Measurements from ENCODE around the gene FAHD2A.
"Not testable (repeated sequence)": the region's sequence is repeated elsewhere in the genome, so short reads cannot be mapped to it uniquely, and the experiment has no call there.

The FAHD2A gene

GRCh38 chr2:95390272-95390880 lies 12.1 kb upstream of the FAHD2A start:
- Histone ChIP-seq H3K4me1 (ENCODE audit: control insufficient read depth, insufficient read depth, low read length, poor library complexity, severe bottlenecking) (no peaks in the 10 kb centered on the region), H3K27me3 (replicated peaks; ENCODE audit: control insufficient read depth, insufficient read depth, low read length, poor library complexity, severe bottlenecking) (no peaks in the 10 kb centered on the region), H3K36me3 (ENCODE audit: control insufficient read depth, insufficient read depth, low read length) (no peaks in the 10 kb centered on the region), H3K9me3 (ENCODE audit: control insufficient read depth, low read length) (no peaks in the 10 kb centered on the region), H3K27ac (ENCODE audit: insufficient read depth, low read length, poor library complexity, severe bottlenecking) (no peak overlapping the region), H3K4me3 (ENCODE audit: insufficient read depth, low read depth, low read length, poor library complexity, severe bottlenecking) (no peak overlapping the region)
- no peak for DNase-seq

GRCh38 chr2:95390881-95391321 lies 11.6 kb upstream of the FAHD2A start:
- no peak overlapping the region for H3K4me3 ChIP-seq (ENCODE audit: insufficient read depth, low read depth, low read length, poor library complexity, severe bottlenecking)
- H3K27me3 ChIP-seq (replicated peaks; ENCODE audit: control insufficient read depth, insufficient read depth, low read length, poor library complexity, severe bottlenecking): no peaks in the 10 kb centered on the region
- H3K4me1 ChIP-seq (ENCODE audit: control insufficient read depth, insufficient read depth, low read length, poor library complexity, severe bottlenecking): no peaks in the 10 kb centered on the region
- DNase-seq: no peak
- H3K27ac ChIP-seq (ENCODE audit: insufficient read depth, low read length, poor library complexity, severe bottlenecking): no peak overlapping the region
- H3K9me3 ChIP-seq (ENCODE audit: control insufficient read depth, low read length): no peaks in the 10 kb centered on the region
- H3K36me3 ChIP-seq (ENCODE audit: control insufficient read depth, insufficient read depth, low read length): no peaks in the 10 kb centered on the region

DNA sequence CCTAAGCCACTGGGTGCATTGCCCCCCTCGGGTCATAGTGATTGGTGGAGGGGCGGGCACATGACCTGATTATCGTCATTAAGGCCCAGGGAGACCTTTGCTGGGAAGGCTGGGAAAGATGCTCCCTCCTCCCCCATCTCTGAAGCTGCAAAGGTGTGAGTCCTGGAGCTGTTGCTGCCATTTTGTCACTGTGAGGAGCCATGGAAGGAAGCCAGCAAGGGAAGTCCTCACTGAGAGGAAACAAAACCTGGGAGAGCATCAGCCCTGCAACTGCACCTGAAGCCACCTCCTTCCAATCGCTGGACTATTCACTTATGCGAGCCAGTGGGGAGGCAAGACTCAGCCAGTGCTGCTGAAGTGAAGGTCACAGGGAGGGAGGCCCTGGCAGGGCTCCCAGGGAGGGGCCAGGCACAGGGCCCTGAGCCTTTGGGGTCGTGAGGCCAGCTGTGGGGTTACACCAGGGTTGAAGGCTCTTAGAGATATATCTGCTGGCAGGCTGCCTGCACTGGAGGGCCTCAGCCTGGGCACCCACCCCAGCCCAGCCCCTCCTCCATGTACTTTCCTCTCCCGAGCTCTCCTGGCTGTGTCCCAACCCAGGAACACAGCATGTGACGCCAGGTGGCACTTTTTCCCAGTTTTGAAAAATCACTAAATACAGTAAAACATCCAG lies 10.7 kb upstream of the FAHD2A start:
- no peaks in the 10 kb centered on the region for H3K36me3 ChIP-seq (ENCODE audit: control insufficient read depth, insufficient read depth, low read length)
- H3K4me3 ChIP-seq (ENCODE audit: insufficient read depth, low read depth, low read length, poor library complexity, severe bottlenecking): no peak overlapping the region
- no peaks in the 10 kb centered on the region for H3K4me1 ChIP-seq (ENCODE audit: control insufficient read depth, insufficient read depth, low read length, poor library complexity, severe bottlenecking)
- DNase-seq: no peak
- H3K9me3 ChIP-seq (ENCODE audit: control insufficient read depth, low read length): no peaks in the 10 kb centered on the region
- H3K27me3 ChIP-seq (replicated peaks; ENCODE audit: control insufficient read depth, insufficient read depth, low read length, poor library complexity, severe bottlenecking): no peaks in the 10 kb centered on the region
- H3K27ac ChIP-seq (ENCODE audit: insufficient read depth, low read length, poor library complexity, severe bottlenecking): no peak overlapping the region

DNA sequence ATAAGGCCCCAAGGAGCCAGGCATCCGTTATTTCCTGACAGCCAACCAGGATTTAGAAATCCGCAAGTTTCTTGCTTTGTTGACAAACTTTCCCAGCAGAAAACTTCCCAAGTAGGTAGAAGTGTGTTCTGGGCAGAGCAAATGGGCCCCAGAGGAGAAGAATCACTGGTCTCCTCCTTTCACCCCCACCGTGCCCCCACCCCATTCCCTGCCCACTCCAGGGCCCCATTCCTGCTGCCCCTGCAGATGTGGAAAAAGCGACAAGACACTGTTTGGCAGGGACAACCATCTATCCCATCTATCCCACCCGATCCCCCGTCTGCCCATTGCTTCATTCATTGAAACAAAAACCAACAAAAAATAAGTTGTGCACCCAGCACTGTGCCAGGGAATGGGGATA lies 10.2 kb upstream of the FAHD2A start:
- Histone ChIP-seq H3K9me3 (ENCODE audit: control insufficient read depth, low read length) (no peaks in the 10 kb centered on the region), H3K27ac (ENCODE audit: insufficient read depth, low read length, poor library complexity, severe bottlenecking) (no peak overlapping the region), H3K36me3 (ENCODE audit: control insufficient read depth, insufficient read depth, low read length) (no peaks in the 10 kb centered on the region), H3K4me3 (ENCODE audit: insufficient read depth, low read depth, low read length, poor library complexity, severe bottlenecking) (no peak overlapping the region), H3K4me1 (ENCODE audit: control insufficient read depth, insufficient read depth, low read length, poor library complexity, severe bottlenecking) (no peaks in the 10 kb centered on the region), H3K27me3 (replicated peaks; ENCODE audit: control insufficient read depth, insufficient read depth, low read length, poor library complexity, severe bottlenecking) (no peaks in the 10 kb centered on the region)
- DNase-seq: no peak

DNA sequence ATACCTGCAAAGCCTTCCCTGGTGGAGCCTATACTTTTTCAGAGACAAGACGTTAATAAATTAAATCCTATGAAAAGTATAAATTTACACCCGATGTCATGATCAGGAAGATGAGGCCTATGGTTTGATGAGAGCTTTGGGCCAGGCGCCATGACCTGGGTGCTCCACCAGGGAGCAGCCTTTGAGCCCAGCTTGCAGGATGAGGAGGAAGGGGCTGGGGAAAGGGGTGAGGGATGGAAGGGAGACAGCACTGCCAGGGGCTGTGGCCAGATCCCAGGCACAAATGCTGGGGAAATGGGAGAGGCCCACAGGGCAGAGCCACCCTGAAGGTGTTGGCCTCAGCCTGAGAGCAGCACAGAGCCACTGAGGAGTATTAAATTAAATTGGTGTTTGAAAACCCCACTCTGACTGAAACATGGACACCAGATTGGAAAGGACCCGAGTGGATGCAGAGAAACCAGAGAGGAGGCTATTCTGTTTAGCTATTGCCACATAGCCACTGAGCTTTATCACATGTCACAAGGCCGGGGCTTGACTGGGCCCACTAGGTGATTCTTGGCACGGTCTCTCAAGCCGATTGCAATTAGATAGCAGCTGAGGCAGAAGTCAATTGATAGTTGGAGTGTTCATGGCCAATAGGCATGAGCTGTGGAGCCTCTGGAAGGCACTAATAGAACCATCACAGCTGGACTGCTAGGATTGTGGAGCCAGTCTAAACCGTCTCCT lies 9.6 kb upstream of the FAHD2A start:
- H3K27me3 ChIP-seq (replicated peaks; ENCODE audit: control insufficient read depth, insufficient read depth, low read length, poor library complexity, severe bottlenecking): no peaks in the 10 kb centered on the region
- no peak overlapping the region for H3K4me3 ChIP-seq (ENCODE audit: insufficient read depth, low read depth, low read length, poor library complexity, severe bottlenecking)
- H3K36me3 ChIP-seq (ENCODE audit: control insufficient read depth, insufficient read depth, low read length): no peaks in the 10 kb centered on the region
- DNase-seq: no peak
- no peaks in the 10 kb centered on the region for H3K9me3 ChIP-seq (ENCODE audit: control insufficient read depth, low read length)
- H3K4me1 ChIP-seq (ENCODE audit: control insufficient read depth, insufficient read depth, low read length, poor library complexity, severe bottlenecking): no peaks in the 10 kb centered on the region
- H3K27ac ChIP-seq (ENCODE audit: insufficient read depth, low read length, poor library complexity, severe bottlenecking): no peak overlapping the region

DNA sequence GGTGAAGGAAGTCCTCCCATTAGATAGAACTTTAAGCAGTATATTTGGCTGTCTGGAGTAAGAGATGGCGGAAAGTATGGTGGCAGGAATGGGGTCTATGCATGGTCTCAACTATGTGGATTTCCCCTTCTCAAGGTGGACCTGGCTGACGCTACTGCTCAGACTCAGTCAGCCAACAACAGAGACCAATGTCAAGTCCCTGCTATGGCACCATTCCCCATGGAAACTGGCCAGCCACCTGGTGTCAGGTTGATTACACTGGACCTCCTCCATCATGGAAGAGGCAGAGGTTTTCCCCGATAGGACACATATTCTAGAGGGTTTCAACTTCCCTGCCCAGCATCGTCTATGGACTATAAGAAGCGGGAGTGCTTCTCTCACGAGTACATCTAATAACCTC lies 8.6 kb upstream of the FAHD2A start:
- H3K27ac ChIP-seq (ENCODE audit: insufficient read depth, low read length, poor library complexity, severe bottlenecking): no peak overlapping the region
- no peaks in the 10 kb centered on the region for H3K4me1 ChIP-seq (ENCODE audit: control insufficient read depth, insufficient read depth, low read length, poor library complexity, severe bottlenecking)
- DNase-seq: no peak
- H3K4me3 ChIP-seq (ENCODE audit: insufficient read depth, low read depth, low read length, poor library complexity, severe bottlenecking): no peak overlapping the region
- no peaks in the 10 kb centered on the region for H3K27me3 ChIP-seq (replicated peaks; ENCODE audit: control insufficient read depth, insufficient read depth, low read length, poor library complexity, severe bottlenecking)
- no peaks in the 10 kb centered on the region for H3K36me3 ChIP-seq (ENCODE audit: control insufficient read depth, insufficient read depth, low read length)
- H3K9me3 ChIP-seq (ENCODE audit: control insufficient read depth, low read length): no peaks in the 10 kb centered on the region

DNA sequence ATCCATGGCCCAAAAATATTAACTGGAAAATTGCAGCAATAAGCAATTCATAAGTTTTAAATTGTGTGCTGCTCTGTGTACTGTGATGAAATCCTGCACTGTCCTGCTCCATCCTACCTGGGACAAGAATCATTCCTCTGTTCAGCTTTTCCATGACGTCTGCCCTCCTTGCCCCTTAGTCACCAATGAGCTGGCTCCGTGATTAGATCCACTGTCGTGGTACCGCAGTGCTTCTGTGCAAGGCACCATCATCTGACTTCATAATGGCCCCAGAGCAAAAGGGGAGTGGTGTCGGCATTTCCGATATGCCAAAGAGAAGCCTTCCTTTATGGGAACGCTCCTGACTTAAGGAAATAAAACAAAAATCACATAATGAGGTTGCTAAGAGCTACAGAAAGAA lies 3.4 kb upstream of the FAHD2A start:
- no peaks in the 10 kb centered on the region for H3K4me1 ChIP-seq (ENCODE audit: control insufficient read depth, insufficient read depth, low read length, poor library complexity, severe bottlenecking)
- H3K36me3 ChIP-seq (ENCODE audit: control insufficient read depth, insufficient read depth, low read length): no peaks in the 10 kb centered on the region
- H3K4me3 ChIP-seq (ENCODE audit: insufficient read depth, low read depth, low read length, poor library complexity, severe bottlenecking): no peak overlapping the region
- H3K27ac ChIP-seq (ENCODE audit: insufficient read depth, low read length, poor library complexity, severe bottlenecking): no peak overlapping the region
- H3K27me3 ChIP-seq (replicated peaks; ENCODE audit: control insufficient read depth, insufficient read depth, low read length, poor library complexity, severe bottlenecking): no peaks in the 10 kb centered on the region
- DNase-seq: no peak
- no peaks in the 10 kb centered on the region for H3K9me3 ChIP-seq (ENCODE audit: control insufficient read depth, low read length)

GRCh38 chr2:95401480-95401879 lies 1.0 kb upstream of the FAHD2A start:
- DNase-seq: no peak
- H3K36me3 ChIP-seq (ENCODE audit: control insufficient read depth, insufficient read depth, low read length): no peaks in the 10 kb centered on the region
- no peak overlapping the region for H3K27ac ChIP-seq (ENCODE audit: insufficient read depth, low read length, poor library complexity, severe bottlenecking)
- H3K9me3 ChIP-seq (ENCODE audit: control insufficient read depth, low read length): no peaks in the 10 kb centered on the region
- H3K4me3 ChIP-seq (ENCODE audit: insufficient read depth, low read depth, low read length, poor library complexity, severe bottlenecking): peak overlapping the region; percentile 100
- no peaks in the 10 kb centered on the region for H3K27me3 ChIP-seq (replicated peaks; ENCODE audit: control insufficient read depth, insufficient read depth, low read length, poor library complexity, severe bottlenecking)
- no peaks in the 10 kb centered on the region for H3K4me1 ChIP-seq (ENCODE audit: control insufficient read depth, insufficient read depth, low read length, poor library complexity, severe bottlenecking)

- H3K4me3 ChIP-seq (ENCODE audit: insufficient read depth, low read depth, low read length, poor library complexity, severe bottlenecking): peak overlapping the region; percentile 100
- H3K4me1 ChIP-seq (ENCODE audit: control insufficient read depth, insufficient read depth, low read length, poor library complexity, severe bottlenecking); H3K9me3 ChIP-seq (ENCODE audit: control insufficient read depth, low read length); H3K36me3 ChIP-seq (ENCODE audit: control insufficient read depth, insufficient read depth, low read length); H3K27me3 ChIP-seq (replicated peaks; ENCODE audit: control insufficient read depth, insufficient read depth, low read length, poor library complexity, severe bottlenecking); DNase-seq: not testable (repeated sequence)
- H3K27ac ChIP-seq (ENCODE audit: insufficient read depth, low read length, poor library complexity, severe bottlenecking): peak overlapping the region; percentile 68
These were observed 521 bp upstream of the FAHD2A start for GRCh38 chr2:95402004-95402369.

GRCh38 chr2:95403204-95403721 lies 755 bp downstream of the FAHD2A start:
- not testable (repeated sequence) for DNase-seq

More at GRCh38 chr2:95403204-95403721, 755 bp downstream of the FAHD2A start:
- H3K4me3 ChIP-seq (ENCODE audit: insufficient read depth, low read depth, low read length, poor library complexity, severe bottlenecking): peak overlapping the region; percentile 100
- not testable (repeated sequence) for H3K9me3 ChIP-seq (ENCODE audit: control insufficient read depth, low read length); H3K4me1 ChIP-seq (ENCODE audit: control insufficient read depth, insufficient read depth, low read length, poor library complexity, severe bottlenecking); H3K27me3 ChIP-seq (replicated peaks; ENCODE audit: control insufficient read depth, insufficient read depth, low read length, poor library complexity, severe bottlenecking); H3K36me3 ChIP-seq (ENCODE audit: control insufficient read depth, insufficient read depth, low read length)
- peak overlapping the region; percentile 68 for H3K27ac ChIP-seq (ENCODE audit: insufficient read depth, low read length, poor library complexity, severe bottlenecking)

All from effector memory CD4-positive, alpha-beta T cell (primary cell).